ENCODE results near the gene M1AP. TPM values are rescaled to one million over a fixed set of nuclear protein-coding genes. Genes with fewer than 3 reads are reported as not detected.

M1AP gene
- total RNA-seq, 4 donors from 2014 or later = 0.38 to 2.7 (median 0.52) TPM; not detected in 1

GRCh38 chr2:74581463-74581862 is 66.7 kb downstream of the M1AP start:
- TF ChIP-seq CTCF (IDR thresholded peaks at IDR 0.05) = no peak
- no peak for TF ChIP-seq POLR2A (IDR thresholded peaks at IDR 0.05)
- DNase-seq (ENCODE audit: low spot score in 2 of 2) = no peak
- WGBS, 2 donors = 90 to 93% methylated on average over 3 of the region's 3 CpGs
- intact Hi-C loops (cut with DNase I; ENCODE audit: low total_unique reads) = no loop called here
- no peak overlapping the region for H3K4me3 ChIP-seq (ENCODE audit: low read depth, poor library complexity, severe bottlenecking)

- no peak overlapping the region for H3K4me3 ChIP-seq (ENCODE audit: low read depth, poor library complexity, severe bottlenecking)
- 70 to 73% methylated on average over 3 of the region's 3 CpGs for WGBS, 2 donors
- DNase-seq (ENCODE audit: low spot score in 2 of 2) = no peak
- intact Hi-C loops (cut with DNase I; ENCODE audit: low total_unique reads) = no loop called here
- TF ChIP-seq POLR2A (IDR thresholded peaks at IDR 0.05) (no peak), CTCF (IDR thresholded peaks at IDR 0.05) (no peak)
Measured at GRCh38 chr2:74578408-74578807, 69.7 kb downstream of the M1AP start.

GRCh38 chr2:74577448-74577847 is 70.7 kb downstream of the M1AP start:
- H3K4me3 ChIP-seq (ENCODE audit: low read depth, poor library complexity, severe bottlenecking) = no peak overlapping the region
- 56 to 72% methylated on average over 2 of the region's 2 CpGs for WGBS, 2 donors
- intact Hi-C loops (cut with DNase I; ENCODE audit: low total_unique reads) = no loop called here
- TF ChIP-seq POLR2A (IDR thresholded peaks at IDR 0.05) (no peak), CTCF (IDR thresholded peaks at IDR 0.05) (no peak)
- no peak for DNase-seq (ENCODE audit: low spot score in 2 of 2)

- no peak overlapping the region for H3K4me3 ChIP-seq (ENCODE audit: low read depth, poor library complexity, severe bottlenecking)
- TF ChIP-seq POLR2A (IDR thresholded peaks at IDR 0.05) (no peak), CTCF (IDR thresholded peaks at IDR 0.05) (no peak)
- 33 to 53% methylated on average over 1 of the region's 1 CpG for WGBS, 2 donors
- peak in 1 of 2 donors; percentile 79 for DNase-seq (ENCODE audit: low spot score in 2 of 2)
- intact Hi-C loops (cut with DNase I; ENCODE audit: low total_unique reads) = no loop called here
Measured at GRCh38 chr2:74576863-74577229, 71.3 kb downstream of the M1AP start.

GRCh38 chr2:74576211-74576862 is 71.8 kb downstream of the M1AP start:
- 51 to 56% methylated on average over 7 of the region's 7 CpGs for WGBS, 2 donors

More at GRCh38 chr2:74576211-74576862, 71.8 kb downstream of the M1AP start:
- H3K4me3 ChIP-seq (ENCODE audit: low read depth, poor library complexity, severe bottlenecking) = no peak overlapping the region
- no peak for DNase-seq (ENCODE audit: low spot score in 2 of 2)
- TF ChIP-seq POLR2A (IDR thresholded peaks at IDR 0.05) (no peak), CTCF (IDR thresholded peaks at IDR 0.05) (no peak)
- intact Hi-C loops (cut with DNase I; ENCODE audit: low total_unique reads) = no loop called here

Measured in lower leg skin (tissue), 4 donors.